ENCODE results near the gene NOL12.
"Not testable (repeated sequence)": the region's sequence is repeated elsewhere in the genome, so short reads cannot be mapped to it uniquely, and the experiment has no call there.

NOL12 gene

DNA sequence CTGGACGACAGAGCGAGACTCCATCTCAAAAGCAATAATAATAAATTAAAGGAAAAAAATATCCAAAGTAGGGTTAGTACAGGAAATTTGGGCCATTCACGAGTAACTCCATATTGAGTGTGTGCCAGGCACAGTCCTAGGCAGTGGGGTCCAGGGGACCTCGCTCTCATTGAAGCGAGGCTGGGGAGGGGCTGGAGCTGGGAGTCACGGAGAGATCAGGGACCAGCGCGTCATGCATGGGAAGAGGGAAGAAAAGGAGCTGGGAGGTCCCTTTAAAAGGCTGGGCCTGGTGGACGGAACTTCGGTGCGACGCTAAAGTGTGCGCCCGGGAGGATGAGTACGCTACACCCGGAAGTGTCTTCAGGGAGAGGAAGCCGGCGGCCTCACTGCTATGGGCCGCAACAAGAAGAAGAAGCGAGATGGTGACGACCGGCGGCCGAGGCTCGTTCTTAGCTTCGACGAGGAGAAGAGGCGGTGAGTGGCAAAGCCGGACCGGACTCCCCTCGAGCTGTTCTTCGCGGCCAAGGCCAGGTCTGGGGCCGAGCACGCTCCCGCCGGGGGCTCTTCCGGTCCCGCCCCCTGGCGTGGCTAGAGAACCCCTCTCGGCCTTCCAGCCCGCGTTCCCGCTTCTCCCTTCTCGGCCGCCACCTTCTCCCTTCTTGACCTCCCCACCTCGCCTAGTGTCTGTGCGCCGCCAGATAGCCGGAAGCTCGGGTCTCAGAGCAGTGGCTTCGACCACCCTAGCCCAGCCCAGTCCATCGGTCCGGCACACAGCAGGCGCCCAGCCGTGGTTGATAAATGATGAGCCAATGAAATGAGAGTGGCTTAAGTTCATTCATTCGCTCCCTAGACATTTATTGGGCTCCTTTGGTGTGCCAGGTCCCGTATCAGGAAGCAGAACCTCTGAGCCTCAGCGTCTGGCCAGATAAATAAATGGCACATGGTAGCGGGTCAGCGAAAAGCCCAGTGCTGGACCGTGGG is at the start of gene NOL12:
Gene NOL12, plus strand, starts transcription at position 342 of the 981 bp plus-strand sequence. Its CDS starts 50 bp downstream, at position 392.
- peak; percentile 88 for DNase-seq

- DNase-seq, result no peak
These were observed 49.2 kb upstream of the NOL12 start for GRCh38 chr22:37636949-37637273.

DNA sequence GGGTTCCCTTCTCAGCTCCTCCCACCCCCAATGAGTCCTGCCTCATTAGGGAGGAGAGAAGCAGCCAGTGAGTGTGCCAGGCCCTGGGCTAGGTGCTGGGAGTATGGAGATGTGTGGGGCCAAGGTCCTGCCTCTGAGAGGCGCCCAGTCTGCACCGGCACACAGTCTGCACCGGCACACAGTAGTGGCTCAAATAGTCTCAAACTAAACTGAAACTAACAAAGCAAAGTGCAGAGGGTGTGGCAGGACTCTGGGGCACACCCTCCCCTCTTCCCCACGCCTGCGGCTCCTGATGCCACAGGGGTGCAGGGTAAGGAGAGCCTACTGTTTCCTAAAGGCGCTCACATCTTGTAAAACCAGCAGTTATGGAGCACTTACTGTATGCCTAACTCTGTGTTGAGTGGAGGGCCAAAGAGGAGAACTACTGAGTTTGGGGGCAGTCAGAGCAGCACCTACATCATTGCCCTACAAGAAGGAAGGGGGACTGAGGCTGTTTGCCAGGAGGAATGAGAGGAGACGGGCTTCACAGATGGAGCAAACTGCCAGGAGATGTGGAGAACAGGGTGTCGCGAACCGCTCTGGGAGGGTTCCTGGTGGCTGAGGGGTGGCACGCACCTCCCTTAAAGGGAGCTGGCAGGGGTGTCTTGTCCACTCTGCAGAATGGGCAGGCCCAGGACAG is 47.6 kb upstream of the NOL12 start:
- DNase-seq, result no peak

- DNase-seq, result no peak
These were observed 46.9 kb upstream of the NOL12 start, which contains the start of gene SH3BP1 for GRCh38 chr22:37639070-37639760. Gene SH3BP1, plus strand, starts transcription at chr22:37639669. Its CDS starts 119 bp downstream, at chr22:37639788.

DNA sequence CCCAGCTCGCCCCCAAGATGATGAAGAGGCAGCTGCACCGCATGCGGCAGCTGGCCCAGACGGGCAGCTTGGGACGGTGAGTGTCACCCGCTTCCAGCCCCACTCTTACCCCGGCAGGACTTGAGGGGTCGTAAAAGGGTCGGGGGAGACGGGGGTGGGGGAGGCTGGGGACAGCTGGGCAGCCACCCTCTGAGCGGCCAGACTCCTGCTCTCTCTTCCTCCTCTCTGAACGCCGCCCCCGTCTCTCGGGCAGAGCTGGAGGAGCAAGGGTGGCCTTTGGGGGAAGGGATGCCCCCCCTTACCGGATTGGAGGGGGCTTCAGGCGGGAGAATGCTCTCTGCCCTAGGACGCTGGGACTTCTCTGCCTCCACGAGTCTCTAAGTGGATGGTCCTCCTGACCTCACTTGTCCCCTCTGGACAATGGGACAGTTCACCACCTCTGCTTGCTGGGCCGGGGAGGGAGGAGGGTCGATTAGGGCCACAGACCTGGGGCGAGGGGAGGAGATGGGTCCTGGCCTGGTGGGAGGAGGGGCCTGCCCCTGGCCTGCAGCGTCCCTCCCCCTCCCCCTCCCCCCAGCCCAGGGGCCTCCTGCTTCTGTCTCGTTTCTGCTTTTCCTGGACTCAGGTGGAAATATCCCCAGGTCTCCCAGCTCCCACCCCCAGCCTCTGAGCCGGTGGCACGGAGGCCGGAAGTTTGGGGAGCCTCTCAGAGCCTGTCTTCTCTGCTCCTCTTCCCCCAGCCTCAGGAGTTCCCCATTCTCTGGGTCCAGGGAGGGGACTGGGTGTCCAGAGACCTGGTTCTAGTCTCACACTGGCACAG is 46.2 kb upstream of the NOL12 start:
- no peak for DNase-seq

DNA sequence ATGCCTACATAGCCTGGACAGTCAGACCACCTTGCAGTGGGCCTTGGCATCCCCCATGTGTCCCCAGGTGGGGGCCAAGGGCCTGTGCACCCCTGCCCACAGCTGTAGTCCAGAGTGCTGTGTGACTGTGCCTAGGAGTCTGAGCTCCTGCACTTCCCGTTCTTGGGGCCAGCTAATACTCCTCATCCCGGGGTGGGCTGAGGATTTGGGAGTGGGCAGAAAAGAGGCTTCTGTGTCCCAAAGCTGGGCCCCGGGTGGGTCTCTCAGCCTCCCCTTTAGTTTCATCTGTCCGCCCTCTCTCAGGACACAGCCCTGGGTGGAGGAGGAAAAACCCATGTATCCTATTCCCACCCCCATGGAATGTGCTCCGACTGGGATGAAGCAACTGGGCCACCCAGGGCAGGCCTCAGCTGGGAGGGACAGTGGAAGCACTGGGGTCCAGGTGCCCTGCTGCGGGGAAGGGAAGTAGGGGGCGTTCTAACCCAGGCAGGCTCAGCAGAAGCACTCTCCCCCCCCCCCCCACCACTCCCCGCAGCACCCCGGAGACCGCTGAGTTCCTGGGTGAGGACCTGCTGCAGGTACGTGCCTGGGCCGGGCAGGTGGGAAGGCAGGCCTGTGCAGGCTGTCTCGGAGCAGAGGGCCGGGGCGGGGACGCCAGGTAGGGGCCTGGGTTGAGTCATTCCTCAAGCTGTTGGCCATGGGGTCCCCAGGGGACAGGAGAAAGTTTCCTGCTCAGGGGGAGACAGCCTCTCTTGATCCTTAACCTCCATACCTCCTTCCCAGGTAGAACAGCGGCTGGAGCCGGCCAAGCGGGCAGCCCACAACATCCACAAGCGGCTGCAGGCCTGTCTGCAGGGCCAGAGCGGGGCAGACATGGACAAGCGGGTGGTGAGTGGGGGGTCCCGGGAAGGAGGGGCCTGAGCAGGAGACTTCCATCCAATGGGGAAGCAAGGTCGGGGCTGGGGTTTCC is 45.3 kb upstream of the NOL12 start:
- DNase-seq, result no peak

- no peak for DNase-seq
These were observed 44.6 kb upstream of the NOL12 start for GRCh38 chr22:37641561-37641949.

DNA sequence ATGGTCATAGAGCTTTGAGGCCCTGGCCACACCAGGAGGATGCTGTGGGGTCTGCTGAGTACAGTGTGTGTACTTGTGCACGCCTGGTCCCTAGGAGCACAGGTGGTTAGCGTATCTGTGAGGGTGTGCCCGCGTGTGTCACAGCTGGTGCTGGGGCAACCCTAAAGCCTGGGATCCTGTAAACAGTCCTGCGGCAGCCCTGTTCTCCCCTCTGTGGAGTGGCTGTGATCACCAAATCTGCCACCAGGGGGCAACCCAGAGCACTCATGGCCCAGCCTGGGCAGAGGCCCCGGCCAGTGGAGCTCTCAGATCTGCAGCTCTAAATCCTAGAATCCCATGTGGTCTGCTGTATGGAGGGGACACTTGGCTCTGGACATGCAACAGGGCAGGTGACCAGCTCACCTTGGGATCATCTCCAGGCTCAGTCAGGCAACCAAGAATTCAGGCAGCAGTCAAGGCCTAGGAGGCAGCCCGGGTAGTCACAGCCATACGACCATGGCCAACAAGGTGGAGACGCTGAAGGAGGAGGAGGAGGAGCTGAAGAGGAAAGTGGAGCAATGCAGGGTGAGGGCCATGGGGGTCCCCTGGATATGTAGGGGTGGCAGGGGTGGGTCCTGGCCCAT is 42.8 kb upstream of the NOL12 start:
- peak; percentile 58 for DNase-seq

DNA sequence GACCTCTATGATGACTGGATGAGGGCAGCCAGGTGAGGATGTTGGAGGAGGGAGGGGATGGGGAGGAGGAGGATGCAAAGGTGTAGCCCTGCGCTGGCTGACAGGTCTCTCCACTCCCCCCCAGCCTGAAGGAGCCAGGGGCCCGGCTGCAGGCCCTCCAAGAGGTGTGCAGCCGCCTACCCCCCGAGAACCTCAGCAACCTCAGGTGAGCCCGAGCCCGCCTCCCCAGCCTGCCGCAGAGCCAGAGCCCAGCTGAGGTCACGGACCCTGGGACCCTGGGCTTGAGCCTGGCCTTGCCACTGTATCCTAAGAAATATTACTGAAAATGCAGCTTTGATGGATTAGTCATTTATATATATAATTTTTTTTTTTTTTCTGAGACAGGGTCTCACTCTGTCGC is 38.8 kb upstream of the NOL12 start:
- no peak for DNase-seq

DNA sequence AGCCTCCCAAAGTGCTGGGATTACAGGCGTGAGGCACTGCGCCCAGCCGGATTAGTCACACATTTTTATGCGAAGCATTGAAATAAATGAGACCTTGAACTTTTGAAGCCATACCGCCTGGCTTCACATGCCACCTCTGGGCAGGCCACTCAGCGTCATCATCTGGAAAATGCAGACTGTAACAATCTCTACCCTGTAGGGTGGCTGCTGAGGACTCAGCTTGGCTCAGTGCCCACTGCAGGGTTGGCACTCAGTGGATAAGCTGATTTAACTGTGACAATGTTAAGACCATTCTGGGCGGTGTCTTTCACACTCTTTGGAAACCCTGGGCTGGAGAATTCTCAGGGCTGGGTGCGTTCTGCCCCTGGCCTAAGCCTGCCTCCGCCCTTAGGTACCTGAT is 38.2 kb upstream of the NOL12 start:
- no peak for DNase-seq

DNA sequence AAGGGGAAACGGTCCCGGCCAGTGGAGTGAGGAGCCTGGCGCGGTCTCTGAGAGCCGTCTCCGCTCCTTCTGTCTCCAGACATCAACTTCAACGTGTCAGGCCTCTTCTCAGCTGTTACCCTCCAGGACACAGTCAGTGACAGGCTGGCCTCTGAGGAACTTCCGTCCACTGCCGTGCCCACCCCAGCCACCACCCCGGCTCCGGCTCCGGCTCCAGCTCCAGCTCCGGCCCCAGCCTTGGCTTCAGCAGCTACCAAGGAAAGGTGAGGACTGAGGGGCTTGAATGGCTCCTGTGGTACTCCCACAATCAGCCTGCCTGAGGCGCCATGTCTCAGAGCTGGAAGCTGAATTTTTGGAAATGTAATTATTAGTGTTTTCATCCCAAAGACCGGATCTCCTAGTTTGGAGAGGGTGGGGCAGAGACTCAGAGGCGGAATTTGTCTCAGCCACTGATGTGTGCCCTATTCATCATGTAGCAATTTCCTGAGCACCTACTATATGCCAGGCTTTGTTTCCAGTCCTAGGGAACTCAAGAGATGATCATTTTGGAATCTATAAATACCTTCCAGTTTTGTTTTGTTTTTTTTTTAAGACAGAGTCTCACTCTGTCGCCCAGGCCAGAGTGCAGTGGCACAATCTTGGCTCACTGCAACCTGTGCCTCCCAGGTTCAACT is 35.5 kb upstream of the NOL12 start:
- no peak for DNase-seq

DNA sequence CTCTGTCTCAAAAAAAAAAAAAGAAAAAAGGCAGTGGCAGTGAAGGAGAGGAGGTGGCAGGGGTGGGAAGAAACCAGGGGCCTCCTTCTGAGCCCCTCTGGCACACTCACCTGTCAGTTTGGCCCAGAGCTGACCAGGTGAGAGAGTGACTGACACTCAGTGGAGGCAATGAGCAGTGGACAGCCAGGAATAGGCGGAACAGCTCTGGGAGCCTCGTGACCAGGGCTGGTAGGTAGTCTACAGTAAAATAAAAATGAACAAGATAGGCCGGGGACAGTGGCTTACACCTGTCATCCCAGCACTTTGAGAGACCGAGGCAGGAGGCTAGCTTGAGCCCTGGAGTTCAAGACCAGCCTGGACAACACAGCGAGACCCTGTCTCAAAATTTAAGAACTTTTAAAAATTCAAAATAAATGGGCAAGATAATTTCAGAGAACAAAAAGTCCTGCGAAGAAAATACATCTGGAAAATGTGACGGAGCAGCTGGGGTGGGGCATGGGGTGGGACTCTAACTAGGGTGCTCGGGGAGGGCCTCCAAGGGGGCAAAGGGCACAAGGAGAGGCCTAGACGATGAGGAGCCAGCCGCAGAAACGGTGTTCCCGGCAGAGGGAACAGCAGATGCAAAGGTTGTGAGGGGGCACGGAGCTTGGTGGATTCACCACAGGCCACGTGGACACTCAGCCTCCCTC is 31.4 kb upstream of the NOL12 start:
- DNase-seq, result no peak

DNA sequence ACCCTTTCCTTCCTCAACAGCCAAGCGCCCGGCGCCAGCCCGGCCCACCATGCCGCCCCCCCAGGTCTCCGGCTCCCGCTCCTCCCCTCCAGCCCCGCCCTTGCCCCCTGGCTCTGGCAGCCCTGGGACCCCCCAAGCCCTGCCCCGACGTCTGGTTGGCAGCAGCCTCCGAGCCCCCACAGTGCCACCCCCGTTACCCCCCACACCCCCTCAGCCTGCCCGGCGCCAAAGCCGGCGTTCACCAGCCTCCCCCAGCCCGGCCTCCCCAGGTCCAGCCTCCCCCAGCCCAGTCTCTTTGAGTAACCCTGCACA is 30.9 kb upstream of the NOL12 start:
- DNase-seq, result no peak

GRCh38 chr22:37656583-37656982 is 29.6 kb upstream of the NOL12 start:
- DNase-seq, result not testable (repeated sequence)

- no peak for DNase-seq
These were observed 28.5 kb upstream of the NOL12 start for GRCh38 chr22:37657590-37658132.

- DNase-seq, result peak; percentile 97
These were observed 27.7 kb upstream of the NOL12 start, which contains the start of gene PDXP for GRCh38 chr22:37658133-37659065. Gene PDXP, plus strand, starts transcription at chr22:37658723. Its CDS starts 60 bp downstream, at chr22:37658783.

GRCh38 chr22:37659066-37659896 is 26.9 kb upstream of the NOL12 start:
- DNase-seq, result no peak

All from NCI-H2227 treated with DMSO at 0.1 percent for 48 hours (cell line).